Measurements from ENCODE around the gene CRBN.

DNA sequence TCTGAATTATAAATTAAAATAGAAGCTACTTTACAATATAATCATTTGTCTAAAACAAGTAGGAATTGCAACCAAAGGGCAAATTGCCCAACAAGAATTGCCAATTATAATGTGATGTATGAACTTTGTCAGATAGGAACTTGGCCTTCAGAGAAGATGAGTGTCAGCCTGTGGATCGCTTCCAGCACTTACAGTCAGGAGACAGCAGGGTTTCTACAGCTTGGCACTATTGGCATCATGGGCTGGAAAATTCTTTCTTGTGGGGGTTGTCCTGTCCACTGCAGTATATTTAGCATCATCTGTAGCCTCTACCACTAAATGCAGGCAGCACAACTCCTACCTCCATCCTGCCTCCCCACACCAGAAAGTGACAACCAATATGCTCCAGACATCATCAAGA, 48.1 kb upstream of the CRBN start:
- TF ChIP-seq, protein P1, sequence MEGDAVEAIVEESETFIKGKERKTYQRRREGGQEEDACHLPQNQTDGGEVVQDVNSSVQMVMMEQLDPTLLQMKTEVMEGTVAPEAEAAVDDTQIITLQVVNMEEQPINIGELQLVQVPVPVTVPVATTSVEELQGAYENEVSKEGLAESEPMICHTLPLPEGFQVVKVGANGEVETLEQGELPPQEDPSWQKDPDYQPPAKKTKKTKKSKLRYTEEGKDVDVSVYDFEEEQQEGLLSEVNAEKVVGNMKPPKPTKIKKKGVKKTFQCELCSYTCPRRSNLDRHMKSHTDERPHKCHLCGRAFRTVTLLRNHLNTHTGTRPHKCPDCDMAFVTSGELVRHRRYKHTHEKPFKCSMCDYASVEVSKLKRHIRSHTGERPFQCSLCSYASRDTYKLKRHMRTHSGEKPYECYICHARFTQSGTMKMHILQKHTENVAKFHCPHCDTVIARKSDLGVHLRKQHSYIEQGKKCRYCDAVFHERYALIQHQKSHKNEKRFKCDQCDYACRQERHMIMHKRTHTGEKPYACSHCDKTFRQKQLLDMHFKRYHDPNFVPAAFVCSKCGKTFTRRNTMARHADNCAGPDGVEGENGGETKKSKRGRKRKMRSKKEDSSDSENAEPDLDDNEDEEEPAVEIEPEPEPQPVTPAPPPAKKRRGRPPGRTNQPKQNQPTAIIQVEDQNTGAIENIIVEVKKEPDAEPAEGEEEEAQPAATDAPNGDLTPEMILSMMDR (conservative IDR thresholded peaks at IDR 0.05 in 1 of 2, IDR thresholded peaks at IDR 0.05 in 1 of 2; ENCODE audit: extremely low read depth in 1 of 2, insufficient read depth in 1 of 2, low read depth in 1 of 2, low read length in 2 of 2), result no peak
- no peak for TF ChIP-seq EZH2 (IDR thresholded peaks at IDR 0.05; ENCODE audit: borderline replicate concordance, low read length)

Measured in mammary epithelial cell (primary cell).